ENCODE results near the gene LNPEP.

DNA sequence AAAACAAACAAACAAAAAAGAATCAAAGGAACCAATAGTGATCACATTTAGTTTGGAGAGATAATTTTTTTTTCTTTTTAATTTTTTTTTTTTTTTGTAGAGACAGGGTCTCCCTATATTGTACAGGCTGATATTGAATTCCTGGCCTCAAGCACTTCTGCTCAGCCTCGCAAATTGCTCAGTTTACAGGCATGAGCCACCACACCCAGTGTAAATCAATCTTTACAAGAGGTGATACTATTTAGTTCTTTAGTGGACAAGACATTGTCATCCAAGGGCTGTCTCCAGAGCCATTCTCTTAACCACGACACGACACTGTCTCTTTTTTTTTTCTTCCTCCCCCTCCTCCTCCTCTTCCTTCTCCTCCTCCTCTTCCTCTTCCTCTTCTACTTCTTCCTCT lies 30.0 kb upstream of the LNPEP start:
- no peak for TF ChIP-seq POLR2AphosphoS5 (IDR thresholded peaks at IDR 0.05; ENCODE audit: borderline replicate concordance, low read depth, low read length)
- TF ChIP-seq EZH2 (IDR thresholded peaks at IDR 0.05), result no peak
- no peak for TF ChIP-seq FOXP2 (optimal IDR thresholded peaks at IDR 0.05; ENCODE audit: control extremely low read depth, extremely low read length, insufficient read depth)

Measured in SK-N-MC (cell line).